ENCODE measurements around the gene PSMB4. TPM values are rescaled to one million over a fixed set of nuclear protein-coding genes. Genes with fewer than 3 reads are reported as not detected.
"Not testable (repeated sequence)": the region's sequence is repeated elsewhere in the genome, so short reads cannot be mapped to it uniquely, and the experiment has no call there.

The PSMB4 gene
- total RNA-seq = 100 to 1,000 TPM; 190 to 219 (median 206) TPM
- 100 to 1,000 TPM; 221 to 274 TPM for polyA plus RNA-seq
- long read RNA-seq, donor 1, transcript PSMB4-201 (7 exons, 964 nt) = major isoform, 27 of 39 reads
- long read RNA-seq, donor 1, partial matches to known transcripts = 4 of 39 reads
- long read RNA-seq, donor 1, other reads (novel, unspliced or antisense) = 8 of 39 reads
- long read RNA-seq, donor 2, transcript PSMB4-201 (7 exons, 964 nt) = major isoform, 156 of 383 reads
- long read RNA-seq, donor 2, transcript PSMB4-206 (3 exons, 986 nt) = minor isoform, 8 of 383 reads
- long read RNA-seq, donor 2, transcript PSMB4-202 (3 exons, 665 nt) = minor isoform, 5 of 383 reads
- long read RNA-seq, donor 2, transcript PSMB4-204 (2 exons, 2,067 nt) = minor isoform, 8 of 383 reads
- long read RNA-seq, donor 2, partial matches to known transcripts = 201 of 383 reads
- long read RNA-seq, donor 2, other reads (novel, unspliced or antisense) = 0 of 383 reads
- long read RNA-seq, donor 3, transcript PSMB4-201 (7 exons, 964 nt) = major isoform, 24 of 30 reads
- long read RNA-seq, donor 3, partial matches to known transcripts = 3 of 30 reads
- long read RNA-seq, donor 3, other reads (novel, unspliced or antisense) = 2 of 30 reads

DNA sequence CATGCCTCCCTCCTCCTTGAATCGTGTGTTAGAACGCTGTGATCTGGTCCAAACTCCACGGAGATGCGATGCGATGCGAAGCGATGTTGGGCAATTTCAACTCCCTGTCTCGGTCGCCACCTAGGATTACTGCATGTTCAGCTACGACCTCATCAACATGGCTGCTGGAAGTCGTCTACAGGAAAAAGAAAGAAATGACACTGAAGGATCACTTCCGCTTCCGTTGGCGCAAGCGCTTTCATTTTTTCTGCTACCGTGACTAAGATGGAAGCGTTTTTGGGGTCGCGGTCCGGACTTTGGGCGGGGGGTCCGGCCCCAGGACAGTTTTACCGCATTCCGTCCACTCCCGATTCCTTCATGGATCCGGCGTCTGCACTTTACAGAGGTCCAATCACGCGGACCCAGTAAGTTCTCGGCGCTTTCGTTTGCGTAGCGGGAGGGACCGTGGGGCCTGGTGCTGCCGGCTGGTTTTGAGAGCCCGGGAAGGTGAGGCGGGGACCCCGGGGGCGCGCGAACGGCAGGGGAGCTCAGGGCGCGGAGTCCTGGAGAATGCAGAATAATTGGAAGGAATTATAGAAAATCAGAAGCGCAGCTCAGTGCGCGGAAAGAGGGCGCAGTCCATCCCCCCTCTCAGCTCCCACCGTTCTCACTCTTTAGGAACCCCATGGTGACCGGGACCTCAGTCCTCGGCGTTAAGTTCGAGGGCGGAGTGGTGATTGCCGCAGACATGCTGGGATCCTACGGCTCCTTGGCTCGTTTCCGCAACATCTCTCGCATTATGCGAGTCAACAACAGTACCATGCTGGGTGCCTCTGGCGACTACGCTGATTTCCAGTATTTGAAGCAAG lies at the start of gene PSMB4:
TSS of gene PSMB4 (plus strand) at position 250 of the 848 bp plus-strand sequence. CDS start at position 265, 15 bp downstream.
- H3K4me3 ChIP-seq = peak within 1 kb of the TSS; percentile 88
- H3K4me1 ChIP-seq (ENCODE audit: insufficient read depth) = peaks cover 4% of the 10 kb centered on the region
- H3K36me3 ChIP-seq = no peaks in the 10 kb centered on the region
- H3K27ac ChIP-seq = peak within 1 kb of the TSS; percentile 58 to 81
- H3K9me3 ChIP-seq = no peaks in the 10 kb centered on the region
- no peak for TF ChIP-seq EP300 (IDR thresholded peaks at IDR 0.05)
- TF ChIP-seq, protein P1, sequence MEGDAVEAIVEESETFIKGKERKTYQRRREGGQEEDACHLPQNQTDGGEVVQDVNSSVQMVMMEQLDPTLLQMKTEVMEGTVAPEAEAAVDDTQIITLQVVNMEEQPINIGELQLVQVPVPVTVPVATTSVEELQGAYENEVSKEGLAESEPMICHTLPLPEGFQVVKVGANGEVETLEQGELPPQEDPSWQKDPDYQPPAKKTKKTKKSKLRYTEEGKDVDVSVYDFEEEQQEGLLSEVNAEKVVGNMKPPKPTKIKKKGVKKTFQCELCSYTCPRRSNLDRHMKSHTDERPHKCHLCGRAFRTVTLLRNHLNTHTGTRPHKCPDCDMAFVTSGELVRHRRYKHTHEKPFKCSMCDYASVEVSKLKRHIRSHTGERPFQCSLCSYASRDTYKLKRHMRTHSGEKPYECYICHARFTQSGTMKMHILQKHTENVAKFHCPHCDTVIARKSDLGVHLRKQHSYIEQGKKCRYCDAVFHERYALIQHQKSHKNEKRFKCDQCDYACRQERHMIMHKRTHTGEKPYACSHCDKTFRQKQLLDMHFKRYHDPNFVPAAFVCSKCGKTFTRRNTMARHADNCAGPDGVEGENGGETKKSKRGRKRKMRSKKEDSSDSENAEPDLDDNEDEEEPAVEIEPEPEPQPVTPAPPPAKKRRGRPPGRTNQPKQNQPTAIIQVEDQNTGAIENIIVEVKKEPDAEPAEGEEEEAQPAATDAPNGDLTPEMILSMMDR (IDR thresholded peaks at IDR 0.05) = peak in 2 of 3 donors; percentile 40 to 56
- peak; percentile 66 for TF ChIP-seq POLR2A (IDR thresholded peaks at IDR 0.05)
- H3K27me3 ChIP-seq = no peaks in the 10 kb centered on the region
- 0 to 1% (median 1%) methylated on average over 63 of the region's 63 CpGs for WGBS, 3 donors
- DNase-seq = peak; percentile 81 to 89 (median 82)
- intact Hi-C loops (cut with DNase I) = loop anchor here in 3 of 4 donors (2.0 to 10.0 kb wide), 4 partner anchors 52 to 105 kb away; partner anchors contain the start of gene RFX5 (in 1 of the 3)

DNA sequence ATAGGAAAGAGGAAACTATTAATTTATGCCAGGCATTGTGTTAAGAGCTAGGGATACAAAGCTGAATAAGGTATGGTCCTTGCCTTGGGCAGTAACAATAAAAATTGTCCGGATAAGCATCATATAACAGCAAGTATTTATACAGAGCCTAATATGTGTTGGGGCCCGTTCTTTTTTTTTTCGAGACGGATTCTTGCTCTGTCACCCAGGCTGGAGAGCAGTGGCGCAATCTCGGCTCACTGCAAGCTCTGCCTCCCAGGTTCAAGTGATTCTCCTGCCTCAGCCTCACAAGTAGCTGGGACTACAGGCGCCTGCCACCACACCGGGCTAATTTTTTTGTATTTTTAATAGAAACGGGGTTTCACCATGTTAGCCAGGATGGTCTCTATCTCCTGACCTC lies 49.0 kb upstream of the PSMB4 start:
- H3K27me3 ChIP-seq; H3K4me3 ChIP-seq; H3K27ac ChIP-seq; intact Hi-C loops (cut with DNase I); DNase-seq; H3K4me1 ChIP-seq (ENCODE audit: insufficient read depth); H3K36me3 ChIP-seq; H3K9me3 ChIP-seq: not testable (repeated sequence)
- 95% methylated on average over 9 of the region's 9 CpGs for WGBS, 3 donors

DNA sequence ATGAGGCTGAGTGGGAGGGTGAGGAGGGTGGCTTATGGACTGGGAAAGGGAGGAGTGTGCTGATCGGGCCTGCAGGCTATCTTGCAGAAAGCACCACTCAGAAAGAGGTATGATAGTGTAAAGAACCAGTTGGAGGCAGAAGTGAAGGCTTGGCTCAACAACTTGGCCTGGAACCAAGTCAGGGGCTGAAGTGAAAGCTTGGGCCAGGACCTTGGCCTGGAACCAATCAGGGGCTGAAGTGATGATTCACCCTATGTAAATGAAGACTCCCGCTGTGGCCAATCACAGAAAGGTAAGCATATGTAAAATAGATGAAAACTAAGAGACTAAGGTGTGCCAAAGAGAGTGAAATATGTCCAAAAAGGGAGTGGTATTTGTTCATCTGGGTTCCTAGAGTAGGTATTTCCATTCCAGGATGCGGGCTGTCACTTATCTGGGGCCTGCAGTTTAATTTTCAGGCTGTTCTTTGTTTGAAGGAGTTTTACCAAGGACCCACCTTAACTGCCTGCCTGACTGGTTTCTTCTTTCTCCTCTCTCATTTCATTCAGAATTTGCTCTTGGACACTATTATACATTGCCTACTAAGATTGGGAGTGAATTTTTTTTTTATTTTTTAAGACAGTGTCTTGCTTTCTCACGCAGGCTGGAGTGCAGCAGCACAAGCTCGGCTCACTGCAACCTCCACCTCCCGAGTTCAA lies 47.2 kb upstream of the PSMB4 start:
- WGBS, 3 donors = 88 to 93% (median 89%) methylated on average over 6 of the region's 6 CpGs
- H3K9me3 ChIP-seq = no peaks in the 10 kb centered on the region
- intact Hi-C loops (cut with DNase I) = no loop called here
- H3K27me3 ChIP-seq = no peaks in the 10 kb centered on the region
- H3K36me3 ChIP-seq = no peaks in the 10 kb centered on the region
- no peak overlapping the region for H3K4me3 ChIP-seq
- no peak for TF ChIP-seq POLR2A (IDR thresholded peaks at IDR 0.05)
- TF ChIP-seq, protein P1 (IDR thresholded peaks at IDR 0.05) = no peak
- TF ChIP-seq EP300 (IDR thresholded peaks at IDR 0.05) = no peak
- H3K27ac ChIP-seq = no peak overlapping the region
- no peak for DNase-seq
- H3K4me1 ChIP-seq (ENCODE audit: insufficient read depth) = no peaks in the 10 kb centered on the region

DNA sequence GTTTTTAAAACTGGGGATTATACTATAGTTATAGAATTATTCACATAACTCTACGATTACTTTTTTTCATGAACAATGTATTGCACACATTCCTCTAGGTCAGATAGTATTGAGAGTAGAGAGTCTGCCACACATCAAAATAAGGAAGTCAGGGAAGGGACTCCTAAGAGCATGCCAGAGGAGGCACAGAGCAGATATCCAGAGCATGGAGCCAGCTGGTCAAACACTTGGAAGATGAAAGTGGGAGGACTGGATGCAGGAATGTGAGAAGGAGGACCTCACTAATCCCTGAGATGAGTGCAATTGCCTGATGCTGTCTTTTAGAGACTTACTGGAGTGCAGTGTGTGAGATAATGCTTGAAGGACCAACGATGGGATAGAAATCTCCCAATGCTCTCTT lies 42.7 kb upstream of the PSMB4 start:
- intact Hi-C loops (cut with DNase I) = no loop called here

More for the DNA sequence above, 42.7 kb upstream of the PSMB4 start:
- H3K36me3 ChIP-seq = no peaks in the 10 kb centered on the region
- no peaks in the 10 kb centered on the region for H3K9me3 ChIP-seq
- no peak for TF ChIP-seq EP300 (IDR thresholded peaks at IDR 0.05)
- TF ChIP-seq, protein P1 (IDR thresholded peaks at IDR 0.05) = no peak
- TF ChIP-seq POLR2A (IDR thresholded peaks at IDR 0.05) = no peak
- DNase-seq = no peak
- H3K4me3 ChIP-seq = no peak overlapping the region
- WGBS, 3 donors = 10 to 18% (median 14%) methylated on average over 2 of the region's 2 CpGs
- H3K4me1 ChIP-seq (ENCODE audit: insufficient read depth) = no peaks in the 10 kb centered on the region
- no peaks in the 10 kb centered on the region for H3K27me3 ChIP-seq
- no peak overlapping the region for H3K27ac ChIP-seq
